Breast epithelium (tissue), 4 donors: ENCODE results near the gene IL20RB. TPM values are rescaled to one million over a fixed set of nuclear protein-coding genes. Genes with fewer than 3 reads are reported as not detected.

Experiments
- DNase-seq, 2 donors: peaks; one replicate each; pipeline ENCODE4 v3.0.0-alpha.2; 2019; ENCODE audit warnings: low spot score in 2 of 2
- H3K27ac ChIP-seq, 2 donors: fragments of 200-600 bp; sonication (generic) in 1 of 2; one replicate each; pipeline ENCODE4 v1.5.1; 2016 to 2019; ENCODE audit warnings: mild to moderate bottlenecking in 1 of 2
- H3K27me3 ChIP-seq, 2 donors: fragments of 200-600 bp; sonication (generic) in 1 of 2; one replicate each; pipeline versions ENCODE4 v1.5.1 to v1.6.0; 2017 to 2019; ENCODE audit warnings: control low read depth in 1 of 2, mild to moderate bottlenecking in 1 of 2
- H3K36me3 ChIP-seq: fragments of 200-600 bp; one replicate; pipeline ENCODE4 v1.5.1; 2019
- H3K4me1 ChIP-seq, 2 donors: fragments of 200-600 bp; sonication (generic); one replicate each; pipeline ENCODE4 v1.5.1; 2016 to 2019; ENCODE audit warnings: control low read depth in 1 of 2
- H3K4me3 ChIP-seq, 3 donors: fragments of 200-600 bp; sonication (generic); 1 replicate in 2 of 3; 2 replicates in 1 of 3; pipeline ENCODE4 v1.5.1; 2016 to 2019; ENCODE audit warnings: mild to moderate bottlenecking in 3 of 3, moderate library complexity in 2 of 3
- H3K9me3 ChIP-seq, 2 donors: fragments of 200-600 bp; sonication (generic) in 1 of 2; one replicate each; pipeline ENCODE4 v1.5.1; 2016 to 2019; ENCODE audit warnings: control low read depth in 1 of 2
- POLR2A ChIP-seq: fragments of 450-650 bp; IDR thresholded peaks from one replicate; pipeline ENCODE4 v1.6.1; 2016; ENCODE audit warnings: antibody characterized with exemption, mild to moderate bottlenecking, moderate library complexity
- POLR2AphosphoS5 ChIP-seq, 3 donors: sonication (generic); formaldehyde crosslinking; IDR thresholded peaks; one replicate each; pipeline ENCODE4 v1.6.1; 2017; ENCODE audit warnings: antibody characterized with exemption in 3 of 3
- intact Hi-C: fragments of 100-400 bp; cut with DNase I; formaldehyde crosslinking; loops from one replicate; pipeline ENCODE4 v1.15.1; 2023; ENCODE audit warnings: low total_unique reads
- total RNA-seq, 3 donors: library from RNA; depleted of rRNA; stranded (reverse); fragments of >200 nt; gene quantifications; one replicate each; pipeline ENCODE4 v1.1.0, GENCODE V29; 2016
- TF ChIP-seq, protein P1 (sequence below), 3 donors: fragments of 450-650 bp; IDR thresholded peaks; one replicate each; pipeline ENCODE4 v1.5.1; 2016 to 2017; ENCODE audit warnings: antibody characterized with exemption in 3 of 3, mild to moderate bottlenecking in 3 of 3, moderate library complexity in 3 of 3

IL20RB gene
- total RNA-seq, 3 donors from 2014 or later: 1.6 to 2.2 (median 1.6) TPM

DNA sequence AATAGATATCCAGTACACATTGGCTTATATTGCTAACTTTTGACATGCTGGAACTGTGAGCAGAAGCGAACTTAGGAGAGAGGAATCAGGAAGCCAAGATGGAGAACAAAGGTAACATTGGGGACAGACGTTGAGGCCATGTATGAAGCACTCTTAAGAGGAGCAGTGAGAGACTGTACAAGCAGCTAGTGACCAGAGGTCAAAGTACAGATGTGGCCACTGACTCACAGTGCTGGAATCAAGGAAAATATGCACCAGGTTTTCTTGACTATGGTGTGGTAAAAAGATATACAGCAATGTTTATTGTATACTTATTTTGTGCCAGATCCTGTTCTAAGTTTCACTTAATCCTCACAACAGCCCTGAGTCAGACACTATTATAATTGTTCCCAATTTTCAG lies 2.0 kb upstream of the IL20RB start:
- Histone ChIP-seq H3K27ac (no peak overlapping the region), H3K4me1 (no peaks in the 10 kb centered on the region), H3K4me3 (no peak overlapping the region), H3K36me3 (no peaks in the 10 kb centered on the region), H3K9me3 (no peaks in the 10 kb centered on the region), H3K27me3 (no peaks in the 10 kb centered on the region)
- intact Hi-C loops: no loop called here
- TF ChIP-seq, protein P1, sequence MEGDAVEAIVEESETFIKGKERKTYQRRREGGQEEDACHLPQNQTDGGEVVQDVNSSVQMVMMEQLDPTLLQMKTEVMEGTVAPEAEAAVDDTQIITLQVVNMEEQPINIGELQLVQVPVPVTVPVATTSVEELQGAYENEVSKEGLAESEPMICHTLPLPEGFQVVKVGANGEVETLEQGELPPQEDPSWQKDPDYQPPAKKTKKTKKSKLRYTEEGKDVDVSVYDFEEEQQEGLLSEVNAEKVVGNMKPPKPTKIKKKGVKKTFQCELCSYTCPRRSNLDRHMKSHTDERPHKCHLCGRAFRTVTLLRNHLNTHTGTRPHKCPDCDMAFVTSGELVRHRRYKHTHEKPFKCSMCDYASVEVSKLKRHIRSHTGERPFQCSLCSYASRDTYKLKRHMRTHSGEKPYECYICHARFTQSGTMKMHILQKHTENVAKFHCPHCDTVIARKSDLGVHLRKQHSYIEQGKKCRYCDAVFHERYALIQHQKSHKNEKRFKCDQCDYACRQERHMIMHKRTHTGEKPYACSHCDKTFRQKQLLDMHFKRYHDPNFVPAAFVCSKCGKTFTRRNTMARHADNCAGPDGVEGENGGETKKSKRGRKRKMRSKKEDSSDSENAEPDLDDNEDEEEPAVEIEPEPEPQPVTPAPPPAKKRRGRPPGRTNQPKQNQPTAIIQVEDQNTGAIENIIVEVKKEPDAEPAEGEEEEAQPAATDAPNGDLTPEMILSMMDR (IDR thresholded peaks at IDR 0.05): no peak
- no peak for TF ChIP-seq POLR2AphosphoS5 (IDR thresholded peaks at IDR 0.05)
- TF ChIP-seq POLR2A: no peak
- no peak for DNase-seq

DNA sequence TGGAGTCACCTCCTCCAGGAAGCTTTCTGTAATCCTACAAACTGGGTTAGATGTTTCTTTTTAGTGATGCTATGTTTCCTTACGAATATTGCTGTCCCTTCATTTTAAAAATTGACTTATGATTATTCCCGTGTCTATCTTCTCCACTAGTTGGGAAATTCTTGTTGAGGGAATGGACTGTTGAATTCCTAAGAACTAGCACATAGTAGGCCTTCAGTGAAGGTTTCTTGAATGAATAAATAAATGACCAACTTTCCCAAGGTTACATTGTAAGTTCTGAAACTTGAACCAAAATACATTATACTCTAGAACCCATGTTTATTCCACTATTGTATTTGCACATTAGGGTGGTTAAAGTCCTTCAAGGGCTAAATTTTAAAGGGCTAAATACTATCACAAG lies 812 bp upstream of the IL20RB start:
- H3K9me3 ChIP-seq: no peaks in the 10 kb centered on the region
- H3K4me3 ChIP-seq: no peak overlapping the region
- H3K27ac ChIP-seq: no peak overlapping the region
- H3K36me3 ChIP-seq: no peaks in the 10 kb centered on the region
- H3K27me3 ChIP-seq: no peaks in the 10 kb centered on the region
- TF ChIP-seq, protein P1 (IDR thresholded peaks at IDR 0.05): no peak
- TF ChIP-seq POLR2A (no peak), POLR2AphosphoS5 (IDR thresholded peaks at IDR 0.05) (no peak)
- H3K4me1 ChIP-seq: no peaks in the 10 kb centered on the region
- intact Hi-C loops: no loop called here
- no peak for DNase-seq

DNA sequence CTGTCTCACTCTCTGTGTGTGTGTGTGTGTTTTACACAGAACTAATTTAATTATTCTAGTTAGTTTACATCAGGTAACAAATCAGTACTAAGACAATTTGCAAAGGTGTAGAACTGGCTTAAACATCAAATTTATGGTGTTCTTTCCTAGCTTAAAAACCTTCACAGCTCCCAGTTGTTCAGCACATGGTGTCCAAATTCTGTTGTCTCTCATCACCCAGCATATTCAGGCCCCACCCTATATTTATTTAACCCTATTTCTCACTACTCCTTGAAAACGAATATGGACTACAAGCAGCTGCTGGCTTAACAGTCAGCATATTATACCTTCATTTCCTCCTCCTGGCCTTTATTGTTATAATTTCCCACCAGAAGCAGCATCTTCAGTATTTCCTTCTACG lies 1.2 kb downstream of the IL20RB start:
- H3K4me1 ChIP-seq: no peaks in the 10 kb centered on the region
- H3K27me3 ChIP-seq: no peaks in the 10 kb centered on the region
- H3K27ac ChIP-seq: no peak overlapping the region
- no peaks in the 10 kb centered on the region for H3K9me3 ChIP-seq
- H3K36me3 ChIP-seq: no peaks in the 10 kb centered on the region
- TF ChIP-seq POLR2A: no peak
- no peak for TF ChIP-seq POLR2AphosphoS5 (IDR thresholded peaks at IDR 0.05)
- TF ChIP-seq, protein P1 (IDR thresholded peaks at IDR 0.05): no peak
- no peak overlapping the region for H3K4me3 ChIP-seq
- no peak for DNase-seq
- intact Hi-C loops: no loop called here

DNA sequence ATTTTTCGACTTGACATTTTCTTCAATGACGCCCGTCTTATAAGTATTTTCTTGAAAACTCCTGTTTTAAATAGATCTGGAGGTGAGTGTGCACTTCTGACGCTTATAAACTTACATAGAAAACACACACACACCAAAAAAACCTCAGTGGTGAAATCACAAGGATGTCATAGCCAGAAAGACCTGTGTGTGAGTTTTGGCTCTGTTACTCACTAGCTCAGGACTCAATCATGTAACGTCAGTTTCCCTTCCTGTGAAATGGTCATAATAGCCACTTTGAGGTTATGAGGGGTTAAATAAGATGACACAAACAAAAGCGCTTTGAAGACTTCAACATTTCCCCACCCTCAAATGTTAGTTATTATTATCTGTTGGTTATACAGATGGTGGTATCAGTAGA lies 1.8 kb downstream of the IL20RB start:
- H3K4me1 ChIP-seq: no peaks in the 10 kb centered on the region
- DNase-seq: no peak
- no peak overlapping the region for H3K27ac ChIP-seq
- no peaks in the 10 kb centered on the region for H3K9me3 ChIP-seq
- H3K4me3 ChIP-seq: no peak overlapping the region
- intact Hi-C loops: no loop called here
- H3K27me3 ChIP-seq: no peaks in the 10 kb centered on the region
- no peaks in the 10 kb centered on the region for H3K36me3 ChIP-seq
- TF ChIP-seq POLR2AphosphoS5 (IDR thresholded peaks at IDR 0.05) (no peak), POLR2A (no peak)
- TF ChIP-seq, protein P1 (IDR thresholded peaks at IDR 0.05): no peak

DNA sequence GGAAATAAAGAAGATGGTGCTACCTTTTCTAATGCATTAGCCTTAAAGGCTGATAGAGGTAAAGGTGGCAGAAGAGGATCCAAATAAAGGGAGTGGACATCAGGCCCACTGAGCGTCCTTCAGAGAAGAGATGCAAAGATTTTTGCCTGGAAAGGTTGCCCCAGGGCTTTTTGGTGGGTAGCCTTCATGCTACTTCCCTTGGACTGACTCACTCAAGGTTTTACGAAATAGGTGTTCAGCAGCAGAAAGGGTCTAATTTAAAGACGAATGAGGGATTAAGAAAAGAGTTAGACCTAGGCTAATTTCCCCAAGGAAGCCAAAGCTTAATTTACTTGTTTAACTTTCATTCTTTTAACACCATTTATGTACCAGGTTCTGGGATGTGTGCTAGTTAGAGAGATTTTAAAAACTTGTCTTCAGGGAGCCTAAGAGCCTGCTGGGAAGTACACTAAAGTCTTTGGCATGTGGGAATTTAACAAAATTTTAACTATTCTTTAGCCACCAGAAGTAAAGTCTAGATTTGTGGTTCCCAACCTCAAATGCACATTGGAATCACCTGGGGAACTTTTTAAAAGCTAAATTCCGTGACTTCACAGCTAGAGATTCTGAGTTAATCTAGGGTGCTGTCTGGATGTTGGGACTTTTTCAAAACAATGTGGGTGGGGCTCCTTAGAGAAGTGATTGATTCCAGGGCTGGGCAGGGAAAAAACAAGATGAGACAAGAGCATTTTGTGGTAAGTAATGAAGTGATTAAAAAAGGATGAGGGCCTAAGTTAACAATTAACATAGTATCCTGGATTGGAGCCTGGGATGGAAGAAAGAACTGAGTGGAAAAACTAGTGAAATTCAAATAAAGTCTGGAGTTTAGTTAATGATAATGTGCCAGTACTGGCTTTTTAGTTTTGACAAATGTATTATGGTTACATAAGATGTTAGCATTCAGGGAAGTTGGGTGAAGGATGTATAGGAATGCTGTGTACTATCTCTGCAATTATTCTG lies 3.4 kb downstream of the IL20RB start:
- Histone ChIP-seq H3K27ac (no peak overlapping the region), H3K27me3 (no peaks in the 10 kb centered on the region), H3K36me3 (no peaks in the 10 kb centered on the region), H3K4me1 (no peaks in the 10 kb centered on the region), H3K4me3 (no peak overlapping the region), H3K9me3 (no peaks in the 10 kb centered on the region)
- intact Hi-C loops: no loop called here
- TF ChIP-seq, protein P1 (IDR thresholded peaks at IDR 0.05): no peak
- TF ChIP-seq POLR2A: no peak
- TF ChIP-seq POLR2AphosphoS5 (IDR thresholded peaks at IDR 0.05): no peak
- no peak for DNase-seq
